HEK293 (cell line): ENCODE results near the gene SLC2A9.

ENCODE experiments used
- CTCF ChIA-PET: fragments of 350-600 bp; formaldehyde crosslinking; extraction: SDS; loops from one replicate; lab custom pipeline; 2021; ENCODE audit warnings: antibody characterized with exemption; lab: Yijun Ruan, JAX
- POLR2A ChIA-PET: fragments of 300-600 bp; formaldehyde crosslinking; extraction: SDS; loops from one replicate; lab custom pipeline; 2020; ENCODE audit warnings: antibody characterized with exemption, inconsistent platforms; lab: Yijun Ruan, JAX
- H3K27ac ChIP-seq: fragments of 200-500 bp; sonication (Bioruptor generic); 2 replicates; pipeline ENCODE4 v1.5.1; 2014; ENCODE audit warnings: low read depth, low read length, control low read depth, inconsistent platforms; ENCODE audit errors: extremely low read depth
- H3K36me3 ChIP-seq, 2 experiments: fragments of 200-500 bp in 1 of 2; sonication (Bioruptor generic) in 1 of 2; 1 replicate in 1 of 2; 2 replicates in 1 of 2; pipeline ENCODE4 v1.5.1; 2014 to 2017; ENCODE audit warnings: inconsistent platforms in 2 of 2, low read length in 2 of 2; ENCODE audit not compliant: control insufficient read depth in 2 of 2, insufficient read depth in 1 of 2
- H3K4me1 ChIP-seq: fragments of 200-500 bp; sonication (Bioruptor generic); 2 replicates; pipeline ENCODE4 v1.5.1; 2014; ENCODE audit warnings: mild to moderate bottlenecking, low read length, inconsistent platforms; ENCODE audit not compliant: control insufficient read depth, insufficient read depth
- H3K4me3 ChIP-seq: 2 replicates; pipeline ENCODE4 v1.5.1; 2011; ENCODE audit warnings: low read depth, mild to moderate bottlenecking, control low read depth, low read length, moderate library complexity
- H3K9me3 ChIP-seq: fragments of 200-500 bp; sonication (Bioruptor generic); 2 replicates; pipeline ENCODE4 v1.5.1; 2014; ENCODE audit warnings: low read depth, low read length, inconsistent platforms; ENCODE audit not compliant: control insufficient read depth, insufficient read depth
- BCL11B ChIP-seq: fragments of 450-650 bp; formaldehyde crosslinking; IDR thresholded peaks from 2 replicates; pipeline ENCODE4 v1.5.1; 2016; ENCODE audit warnings: low read depth, missing biosample characterization, missing genetic modification characterization
- KLF9 ChIP-seq: fragments of 450-650 bp; formaldehyde crosslinking; IDR thresholded peaks from 2 replicates; pipeline ENCODE4 v1.5.1; 2016; ENCODE audit warnings: missing biosample characterization, missing genetic modification characterization, low read depth
- MEIS1 ChIP-seq: sonication (generic); formaldehyde crosslinking; IDR thresholded peaks from 2 replicates; pipeline ENCODE4 v1.8.1; 2022; ENCODE audit warnings: missing genetic modification reagents, mild to moderate bottlenecking, borderline replicate concordance
- ZFP41 ChIP-seq: fragments of 450-650 bp; formaldehyde crosslinking; IDR thresholded peaks from 2 replicates; pipeline ENCODE4 v1.5.1; 2016; ENCODE audit warnings: missing biosample characterization, missing genetic modification characterization, borderline replicate concordance
- ZNF175 ChIP-seq: fragments of 450-650 bp; formaldehyde crosslinking; IDR thresholded peaks from 2 replicates; pipeline ENCODE4 v1.5.1; 2016; ENCODE audit warnings: missing biosample characterization, missing genetic modification characterization
- ZNF19 ChIP-seq: fragments of 450-650 bp; formaldehyde crosslinking; IDR thresholded peaks from 2 replicates; pipeline ENCODE4; 2016; ENCODE audit warnings: missing biosample characterization, missing genetic modification characterization, low read depth
- ZNF2 ChIP-seq: fragments of 450-650 bp; formaldehyde crosslinking; IDR thresholded peaks from 2 replicates; pipeline ENCODE4 v1.5.1; 2016; ENCODE audit warnings: missing biosample characterization, missing genetic modification characterization
- ZNF23 ChIP-seq: fragments of 450-650 bp; formaldehyde crosslinking; IDR thresholded peaks from 2 replicates; pipeline ENCODE4 v1.5.1; 2016; ENCODE audit warnings: missing biosample characterization, missing genetic modification characterization, borderline replicate concordance
- ZNF274 ChIP-seq, 2 experiments: fragments of 200-500 bp in 1 of 2; fragments of 450-650 bp in 1 of 2; sonication (Bioruptor generic) in 1 of 2; formaldehyde crosslinking in 1 of 2; IDR thresholded peaks; 2 replicates each; pipeline versions ENCODE4 v1.5.1 to v1.6.1; 2014 to 2016; ENCODE audit warnings: borderline replicate concordance in 1 of 2, inconsistent platforms in 1 of 2, low read length in 1 of 2, missing biosample characterization in 1 of 2, missing genetic modification characterization in 1 of 2
- ZNF292 ChIP-seq: fragments of 450-650 bp; formaldehyde crosslinking; IDR thresholded peaks from 2 replicates; pipeline ENCODE4 v1.5.1; 2016; ENCODE audit warnings: low read depth, missing biosample characterization, missing genetic modification characterization, borderline replicate concordance
- ZNF366 ChIP-seq: fragments of 450-650 bp; formaldehyde crosslinking; conservative IDR thresholded peaks from 2 replicates; pipeline ENCODE4 v1.5.1; 2016; ENCODE audit warnings: missing biosample characterization, missing genetic modification characterization
- ZNF394 ChIP-seq: fragments of 450-650 bp; formaldehyde crosslinking; IDR thresholded peaks from 2 replicates; pipeline ENCODE4 v1.5.1; 2016; ENCODE audit warnings: missing biosample characterization, missing genetic modification characterization, mild to moderate bottlenecking, moderate library complexity, borderline replicate concordance
- ZNF48 ChIP-seq: fragments of 450-650 bp; formaldehyde crosslinking; IDR thresholded peaks from 2 replicates; pipeline ENCODE4 v1.5.1; 2016; ENCODE audit warnings: missing biosample characterization, missing genetic modification characterization
- ZNF548 ChIP-seq: fragments of 450-650 bp; formaldehyde crosslinking; IDR thresholded peaks from 2 replicates; pipeline ENCODE4 v1.5.1; 2016; ENCODE audit warnings: missing biosample characterization, missing genetic modification characterization
- ZNF561 ChIP-seq: fragments of 450-650 bp; IDR thresholded peaks from 2 replicates; pipeline ENCODE4 v1.5.1; 2018; ENCODE audit warnings: missing biosample characterization, missing genetic modification characterization, borderline replicate concordance
- ZNF626 ChIP-seq: fragments of 450-650 bp; sonication (Bioruptor Pico); formaldehyde crosslinking; IDR thresholded peaks from 2 replicates; pipeline ENCODE4 v1.5.1; 2018; ENCODE audit warnings: missing biosample characterization, missing genetic modification characterization, inconsistent platforms
- ZNF707 ChIP-seq: fragments of 450-650 bp; formaldehyde crosslinking; IDR thresholded peaks from 2 replicates; pipeline ENCODE4 v1.5.1; 2016; ENCODE audit warnings: missing biosample characterization, missing genetic modification characterization
- ZNF785 ChIP-seq: fragments of 450-650 bp; formaldehyde crosslinking; IDR thresholded peaks from 2 replicates; pipeline ENCODE4 v1.5.1; 2016; ENCODE audit warnings: missing biosample characterization, missing genetic modification characterization
- TF ChIP-seq, protein P1 (sequence below): fragments of 450-650 bp; formaldehyde crosslinking; IDR thresholded peaks from 2 replicates; pipeline ENCODE4 v1.5.1; 2016; ENCODE audit warnings: missing biosample characterization, missing genetic modification characterization
- TF ChIP-seq, protein P2 (sequence below): fragments of 450-650 bp; formaldehyde crosslinking; IDR thresholded peaks from 2 replicates; pipeline ENCODE4 v1.5.1; 2016; ENCODE audit warnings: missing biosample characterization, missing genetic modification characterization
- TF ChIP-seq, protein P3 (sequence below): fragments of 450-650 bp; IDR thresholded peaks from 2 replicates; pipeline ENCODE4 v1.5.1; 2018; ENCODE audit warnings: missing biosample characterization, missing genetic modification characterization

The SLC2A9 gene

GRCh38 chr4:10045481-10045880 is 24.2 kb upstream of the SLC2A9 start:
- CTCF ChIA-PET: no interaction called here
- Histone ChIP-seq H3K4me3 (no peak overlapping the region), H3K4me1 (no peaks in the 10 kb centered on the region), H3K27ac (no peak overlapping the region), H3K36me3 (no peaks in the 10 kb centered on the region), H3K9me3 (no peaks in the 10 kb centered on the region)
- POLR2A ChIA-PET: no interaction called here
- no peak for TF ChIP-seq ZNF626 (tag by site-specific recombination)
- TF ChIP-seq, protein P1, sequence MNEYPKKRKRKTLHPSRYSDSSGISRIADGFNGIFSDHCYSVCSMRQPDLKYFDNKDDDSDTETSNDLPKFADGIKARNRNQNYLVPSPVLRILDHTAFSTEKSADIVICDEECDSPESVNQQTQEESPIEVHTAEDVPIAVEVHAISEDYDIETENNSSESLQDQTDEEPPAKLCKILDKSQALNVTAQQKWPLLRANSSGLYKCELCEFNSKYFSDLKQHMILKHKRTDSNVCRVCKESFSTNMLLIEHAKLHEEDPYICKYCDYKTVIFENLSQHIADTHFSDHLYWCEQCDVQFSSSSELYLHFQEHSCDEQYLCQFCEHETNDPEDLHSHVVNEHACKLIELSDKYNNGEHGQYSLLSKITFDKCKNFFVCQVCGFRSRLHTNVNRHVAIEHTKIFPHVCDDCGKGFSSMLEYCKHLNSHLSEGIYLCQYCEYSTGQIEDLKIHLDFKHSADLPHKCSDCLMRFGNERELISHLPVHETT (tag by site-specific recombination): no peak
- TF ChIP-seq ZNF548: no peak
- TF ChIP-seq ZNF274 (IDR thresholded peaks at IDR 0.05; ENCODE audit: low read length): no peak
- no peak for TF ChIP-seq ZNF274 (tag by site-specific recombination; IDR thresholded peaks at IDR 0.05; ENCODE audit: borderline replicate concordance)
- TF ChIP-seq ZNF48 (tag by site-specific recombination): no peak
- no peak for TF ChIP-seq ZNF707 (tag by site-specific recombination)
- no peak for TF ChIP-seq MEIS1 (CRISPR knock-in tag)
- no peak for TF ChIP-seq ZNF394 (tag by site-specific recombination)
- no peak for TF ChIP-seq ZNF366 (tag by site-specific recombination)
- TF ChIP-seq ZNF175 (tag by site-specific recombination): no peak
- TF ChIP-seq ZNF19 (tag by site-specific recombination): no peak
- TF ChIP-seq ZNF561 (tag by site-specific recombination): no peak
- TF ChIP-seq, protein P2, sequence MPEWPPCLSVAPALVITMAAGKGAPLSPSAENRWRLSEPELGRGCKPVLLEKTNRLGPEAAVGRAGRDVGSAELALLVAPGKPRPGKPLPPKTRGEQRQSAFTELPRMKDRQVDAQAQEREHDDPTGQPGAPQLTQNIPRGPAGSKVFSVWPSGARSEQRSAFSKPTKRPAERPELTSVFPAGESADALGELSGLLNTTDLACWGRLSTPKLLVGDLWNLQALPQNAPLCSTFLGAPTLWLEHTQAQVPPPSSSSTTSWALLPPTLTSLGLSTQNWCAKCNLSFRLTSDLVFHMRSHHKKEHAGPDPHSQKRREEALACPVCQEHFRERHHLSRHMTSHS (tag by site-specific recombination): no peak
- no peak for TF ChIP-seq KLF9 (tag by site-specific recombination)
- TF ChIP-seq ZNF23 (tag by site-specific recombination): no peak

DNA sequence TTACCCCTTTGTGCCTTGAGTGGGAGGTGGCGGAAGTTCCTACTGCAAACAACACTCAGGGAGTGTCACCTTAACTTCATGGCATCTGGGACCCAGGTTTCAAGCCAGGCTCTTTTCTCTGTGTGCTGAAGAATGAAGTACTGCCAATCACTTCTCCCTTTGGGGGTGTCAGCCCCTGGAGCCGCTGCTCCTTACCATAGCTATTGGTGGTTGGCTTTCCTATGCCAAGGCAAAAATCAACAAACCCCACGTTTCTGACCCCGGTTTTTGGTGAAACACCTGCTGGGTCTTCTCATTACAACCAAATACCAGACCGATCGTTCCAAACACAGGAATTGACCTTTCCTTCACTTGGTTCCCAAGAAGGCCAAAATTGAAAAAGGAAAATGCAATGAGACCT is 19.7 kb upstream of the SLC2A9 start:
- no peak for TF ChIP-seq ZNF785 (tag by site-specific recombination)
- no peak for TF ChIP-seq ZNF292
- no peak for TF ChIP-seq BCL11B (tag by site-specific recombination)
- TF ChIP-seq ZNF2: no peak
- TF ChIP-seq, protein P3, sequence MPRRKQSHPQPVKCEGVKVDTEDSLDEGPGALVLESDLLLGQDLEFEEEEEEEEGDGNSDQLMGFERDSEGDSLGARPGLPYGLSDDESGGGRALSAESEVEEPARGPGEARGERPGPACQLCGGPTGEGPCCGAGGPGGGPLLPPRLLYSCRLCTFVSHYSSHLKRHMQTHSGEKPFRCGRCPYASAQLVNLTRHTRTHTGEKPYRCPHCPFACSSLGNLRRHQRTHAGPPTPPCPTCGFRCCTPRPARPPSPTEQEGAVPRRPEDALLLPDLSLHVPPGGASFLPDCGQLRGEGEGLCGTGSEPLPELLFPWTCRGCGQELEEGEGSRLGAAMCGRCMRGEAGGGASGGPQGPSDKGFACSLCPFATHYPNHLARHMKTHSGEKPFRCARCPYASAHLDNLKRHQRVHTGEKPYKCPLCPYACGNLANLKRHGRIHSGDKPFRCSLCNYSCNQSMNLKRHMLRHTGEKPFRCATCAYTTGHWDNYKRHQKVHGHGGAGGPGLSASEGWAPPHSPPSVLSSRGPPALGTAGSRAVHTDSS (tag by site-specific recombination): no peak
- no peak for TF ChIP-seq ZFP41 (tag by site-specific recombination)
- Histone ChIP-seq H3K36me3 (no peaks in the 10 kb centered on the region), H3K4me3 (no peak overlapping the region), H3K27ac (no peak overlapping the region), H3K9me3 (no peaks in the 10 kb centered on the region), H3K4me1 (no peaks in the 10 kb centered on the region)
- ChIA-PET POLR2A (no interaction called here), CTCF (no interaction called here)
